Measurements from ENCODE around the gene TREML4. TPM values are rescaled to one million over a fixed set of nuclear protein-coding genes. Genes with fewer than 3 reads are reported as not detected.
"Not testable (repeated sequence)": the region's sequence is repeated elsewhere in the genome, so short reads cannot be mapped to it uniquely, and the experiment has no call there.

Gene TREML4
- total RNA-seq, 2 experiments from 2014 or later: not detected

DNA sequence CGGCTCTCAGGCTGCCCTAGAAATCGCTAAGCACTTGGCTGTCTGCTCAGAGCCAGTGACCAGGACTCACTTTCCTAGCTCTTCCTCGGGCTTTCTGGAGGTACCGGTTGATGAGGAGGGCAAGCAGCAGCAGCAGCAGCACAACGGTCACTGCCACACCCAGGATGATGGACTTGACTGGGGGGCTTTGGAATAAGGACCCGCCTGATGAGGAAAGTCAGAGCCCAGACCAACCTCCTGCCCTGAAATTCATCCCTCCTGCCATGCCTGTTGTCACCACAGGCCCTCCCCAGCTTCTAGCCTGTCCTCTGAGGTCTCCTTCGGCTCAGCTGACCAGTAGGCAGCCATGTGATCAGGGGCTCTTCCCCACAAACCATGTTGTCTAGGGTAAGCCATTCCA, 43.4 kb upstream of the TREML4 start:
- ChIA-PET POLR2A (no interaction called here), CTCF (interaction anchor here (2.3 kb wide), 1 partner anchor 12 kb away, joined by 6 read pairs; no protein-coding TSS in a partner anchor)
- Mint-ChIP-seq H3K27ac (no peak overlapping the region), H3K4me3 (no peak overlapping the region), H3K36me3 (ENCODE audit: low read depth) (peaks cover 3% of the 10 kb centered on the region), H3K9me3 (peaks cover 5% of the 10 kb centered on the region), H3K27me3 (no peaks in the 10 kb centered on the region), H3K4me1 (ENCODE audit: low read depth) (peaks cover 15% of the 10 kb centered on the region)
- intact Hi-C loops (cut with micrococcal nuclease): loop anchor here (10.0 kb wide), 1 partner anchor 110 kb away; the partner anchor contains the start of genes NFYA and OARD1
- DNase-seq (no peak), ATAC-seq (no peak)
- TF ChIP-seq, protein P1, sequence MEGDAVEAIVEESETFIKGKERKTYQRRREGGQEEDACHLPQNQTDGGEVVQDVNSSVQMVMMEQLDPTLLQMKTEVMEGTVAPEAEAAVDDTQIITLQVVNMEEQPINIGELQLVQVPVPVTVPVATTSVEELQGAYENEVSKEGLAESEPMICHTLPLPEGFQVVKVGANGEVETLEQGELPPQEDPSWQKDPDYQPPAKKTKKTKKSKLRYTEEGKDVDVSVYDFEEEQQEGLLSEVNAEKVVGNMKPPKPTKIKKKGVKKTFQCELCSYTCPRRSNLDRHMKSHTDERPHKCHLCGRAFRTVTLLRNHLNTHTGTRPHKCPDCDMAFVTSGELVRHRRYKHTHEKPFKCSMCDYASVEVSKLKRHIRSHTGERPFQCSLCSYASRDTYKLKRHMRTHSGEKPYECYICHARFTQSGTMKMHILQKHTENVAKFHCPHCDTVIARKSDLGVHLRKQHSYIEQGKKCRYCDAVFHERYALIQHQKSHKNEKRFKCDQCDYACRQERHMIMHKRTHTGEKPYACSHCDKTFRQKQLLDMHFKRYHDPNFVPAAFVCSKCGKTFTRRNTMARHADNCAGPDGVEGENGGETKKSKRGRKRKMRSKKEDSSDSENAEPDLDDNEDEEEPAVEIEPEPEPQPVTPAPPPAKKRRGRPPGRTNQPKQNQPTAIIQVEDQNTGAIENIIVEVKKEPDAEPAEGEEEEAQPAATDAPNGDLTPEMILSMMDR (IDR thresholded peaks at IDR 0.05): no peak

DNA sequence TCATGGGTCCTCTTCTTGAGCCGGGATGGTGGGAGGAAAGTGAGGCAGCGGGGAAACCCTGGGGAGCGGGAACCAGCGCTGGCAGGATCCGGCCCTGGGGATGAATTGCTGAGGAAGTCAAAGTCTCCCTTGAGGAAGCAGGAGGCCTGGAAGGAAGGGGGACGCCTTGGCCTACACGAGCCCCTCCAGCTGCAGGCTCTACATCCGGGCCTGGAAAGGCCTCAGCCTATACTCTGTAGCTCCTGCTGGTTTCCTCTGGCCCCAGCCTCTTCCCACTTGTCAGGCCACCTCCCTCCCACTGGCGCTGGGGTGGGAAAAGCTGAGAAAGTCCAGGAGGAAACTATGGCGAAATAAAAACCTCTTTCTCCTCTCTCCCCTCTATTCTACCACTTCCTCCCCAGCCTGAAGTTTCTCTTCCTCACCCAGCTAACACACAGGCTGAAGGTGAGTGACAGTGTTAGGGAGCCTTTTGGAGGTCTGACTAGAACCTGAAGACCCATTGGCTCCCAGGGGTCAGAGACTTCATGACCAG, 42.1 kb upstream of the TREML4 start:
- DNase-seq (no peak), ATAC-seq (no peak)
- intact Hi-C loops (cut with micrococcal nuclease): loop anchor here (10.0 kb wide), 1 partner anchor 111 kb away; the partner anchor contains the start of genes NFYA and OARD1
- H3K36me3 Mint-ChIP-seq (ENCODE audit: low read depth): peaks cover 7% of the 10 kb centered on the region
- no peak overlapping the region for H3K27ac Mint-ChIP-seq
- CTCF ChIA-PET: interaction anchor here (1.5 to 2.3 kb wide), 2 partner anchors 11 to 15 kb away, joined by 4 to 6 read pairs; partner anchors contain the start of gene TREML2
- H3K9me3 Mint-ChIP-seq: peaks cover 12% of the 10 kb centered on the region
- no peak overlapping the region for H3K4me3 Mint-ChIP-seq
- POLR2A ChIA-PET: no interaction called here
- H3K4me1 Mint-ChIP-seq (ENCODE audit: low read depth): peaks cover 15% of the 10 kb centered on the region
- TF ChIP-seq, protein P1 (IDR thresholded peaks at IDR 0.05): no peak
- H3K27me3 Mint-ChIP-seq: no peaks in the 10 kb centered on the region

DNA sequence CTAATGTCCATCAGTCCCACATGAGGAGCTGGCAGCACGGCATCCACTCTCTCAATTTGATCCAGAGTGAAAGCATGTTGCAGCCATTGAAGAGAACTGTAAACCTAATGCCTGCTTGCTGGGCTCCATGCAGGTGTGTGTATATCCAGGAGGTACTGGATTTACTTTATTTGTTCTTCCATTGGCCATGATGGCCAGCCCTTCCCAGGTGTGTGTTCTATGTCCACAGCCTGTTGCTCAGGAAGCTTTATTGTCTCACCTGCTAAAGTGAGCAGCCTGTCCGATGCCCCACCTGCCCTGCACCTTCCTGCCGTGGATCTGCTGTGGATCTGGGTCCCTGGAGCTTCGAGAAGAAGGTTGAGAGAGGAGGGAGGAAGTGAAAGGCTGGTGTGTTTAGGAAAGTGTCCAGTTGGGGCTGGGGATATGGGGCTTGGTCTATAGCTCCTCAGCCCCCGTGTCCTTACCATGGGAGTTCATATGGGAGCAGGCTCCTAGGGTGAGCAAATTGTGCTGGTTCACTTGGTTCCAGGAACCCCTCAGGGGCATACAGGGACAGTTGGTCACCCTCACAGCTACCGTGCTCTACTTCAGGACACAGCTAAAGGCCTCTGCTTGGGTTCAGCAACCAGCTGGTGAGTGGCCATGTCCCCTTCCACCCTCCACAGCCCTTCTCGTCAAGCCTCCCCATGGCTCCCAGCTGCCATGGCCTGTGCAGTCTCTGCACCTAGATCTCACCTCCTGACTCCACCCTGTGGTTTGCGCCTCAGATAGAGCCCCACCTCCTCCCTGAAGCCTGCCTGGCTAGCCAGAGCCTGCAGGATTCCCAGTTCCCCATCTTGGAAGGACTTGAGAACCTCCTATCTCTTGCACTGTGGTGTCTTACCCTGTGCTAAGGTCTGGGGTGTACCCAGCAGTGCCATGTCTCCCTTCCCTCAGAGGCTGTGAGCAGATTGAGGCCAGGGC, 39.9 kb upstream of the TREML4 start:
- no peak for ATAC-seq
- Mint-ChIP-seq H3K36me3 (ENCODE audit: low read depth) (peaks cover 7% of the 10 kb centered on the region), H3K4me1 (ENCODE audit: low read depth) (peaks cover 8% of the 10 kb centered on the region), H3K27ac (no peak overlapping the region), H3K4me3 (no peak overlapping the region), H3K27me3 (no peaks in the 10 kb centered on the region), H3K9me3 (peaks cover 12% of the 10 kb centered on the region)
- POLR2A ChIA-PET: interaction anchor here (1.3 to 2.1 kb wide), 3 partner anchors 10 to 96 kb away, joined by 3 to 6 read pairs (median 5); partner anchors contain the start of gene TREML2
- intact Hi-C loops (cut with micrococcal nuclease): loop anchor here (10.0 kb wide), 1 partner anchor 113 kb away; the partner anchor contains the start of genes NFYA and OARD1
- TF ChIP-seq, protein P1 (IDR thresholded peaks at IDR 0.05): no peak
- no peak for DNase-seq
- CTCF ChIA-PET: interaction anchor here (0.7 to 1.6 kb wide), 5 partner anchors 10 to 91 kb away, joined by 3 to 4 read pairs (median 3); no protein-coding TSS in a partner anchor

DNA sequence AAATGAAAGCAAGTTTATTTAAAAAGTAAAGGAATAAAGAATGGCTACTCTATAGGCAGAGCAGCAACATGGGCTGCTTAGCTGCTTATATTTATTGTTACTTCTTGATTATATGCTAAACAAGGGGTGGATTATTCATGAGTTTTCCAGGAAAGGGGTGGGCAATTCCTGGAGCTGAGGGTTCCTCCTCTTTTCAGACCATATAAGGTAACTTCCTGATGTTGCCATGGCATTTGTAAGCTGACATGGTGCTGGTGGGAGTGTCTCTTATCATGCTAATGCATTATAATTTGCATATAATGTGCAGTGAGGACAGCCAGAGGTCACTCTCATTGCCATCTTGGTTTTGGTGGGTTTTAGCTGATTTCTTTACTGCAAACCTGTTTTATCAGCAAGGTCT, 39.1 kb upstream of the TREML4 start:
- ATAC-seq, H3K27me3 Mint-ChIP-seq: not testable (repeated sequence)
- CTCF ChIA-PET: interaction anchor here (0.8 to 3.3 kb wide), 9 partner anchors 10 to 179 kb away, joined by 3 to 18 read pairs (median 3); partner anchors contain the start of gene TREML2

DNA sequence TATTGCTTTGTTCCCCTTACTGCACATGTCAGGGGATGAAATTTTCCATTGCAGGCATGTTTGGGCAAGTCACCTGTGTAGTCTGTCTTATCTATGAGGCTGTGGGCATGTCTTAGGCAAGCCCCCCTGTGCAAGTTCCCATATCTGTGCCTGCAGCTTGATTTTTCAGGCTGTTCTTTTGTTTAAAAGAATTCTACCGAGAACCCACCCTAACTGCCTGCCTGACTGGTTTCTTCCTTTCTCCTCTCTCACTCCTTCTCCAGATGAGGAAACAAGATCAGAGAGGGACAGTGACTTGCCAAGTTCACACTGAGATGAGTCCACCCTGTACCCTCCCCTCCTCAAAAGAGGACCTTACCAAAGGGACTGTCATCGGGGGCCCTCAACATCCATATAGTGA, 38.2 kb upstream of the TREML4 start:
- intact Hi-C loops (cut with micrococcal nuclease): loop anchor here (10.0 kb wide), 1 partner anchor 115 kb away; the partner anchor contains the start of genes NFYA and OARD1
- CTCF ChIA-PET: interaction anchor here (0.7 to 3.3 kb wide), 8 partner anchors 11 to 178 kb away, joined by 3 to 18 read pairs (median 3); partner anchors contain the start of gene TREML2
- no peaks in the 10 kb centered on the region for H3K27me3 Mint-ChIP-seq
- peaks cover 17% of the 10 kb centered on the region for H3K4me1 Mint-ChIP-seq (ENCODE audit: low read depth)
- ATAC-seq (no peak), DNase-seq (no peak)
- H3K9me3 Mint-ChIP-seq: peaks cover 12% of the 10 kb centered on the region
- TF ChIP-seq, protein P1 (IDR thresholded peaks at IDR 0.05): no peak
- H3K36me3 Mint-ChIP-seq (ENCODE audit: low read depth): peaks cover 11% of the 10 kb centered on the region
- H3K4me3 Mint-ChIP-seq: no peak overlapping the region
- no peak overlapping the region for H3K27ac Mint-ChIP-seq
- POLR2A ChIA-PET: interaction anchor here (0.6 to 1.7 kb wide), 3 partner anchors 10 to 98 kb away, joined by 3 to 6 read pairs (median 3); partner anchors contain the start of gene TREML2

More for the DNA sequence above, 39.1 kb upstream of the TREML4 start:
- H3K4me3 Mint-ChIP-seq; H3K27ac Mint-ChIP-seq; H3K36me3 Mint-ChIP-seq (ENCODE audit: low read depth): not testable (repeated sequence)
- Mint-ChIP-seq H3K4me1 (ENCODE audit: low read depth) (peaks cover 12% of the 10 kb centered on the region), H3K9me3 (peaks cover 12% of the 10 kb centered on the region)
- peak; percentile 22 for DNase-seq
- POLR2A ChIA-PET: interaction anchor here (1.3 to 2.1 kb wide), 3 partner anchors 9 to 97 kb away, joined by 3 to 6 read pairs (median 5); partner anchors contain the start of gene TREML2
- intact Hi-C loops (cut with micrococcal nuclease): loop anchor here (10.0 kb wide), 1 partner anchor 114 kb away; the partner anchor contains the start of genes NFYA and OARD1

All from activated CD8-positive, alpha-beta T cell treated with anti-CD3 and anti-CD28 coated beads for 36 hours (primary cell).